NK-92 treated with Interleukin-12 subunit alpha and Interleukin-12 subunit beta, amount 100 ng/mL, for 24 hours (cell line): ENCODE data around the gene CHRDL2.
A peak's percentile ranks its signal among the peaks of the same experiment; 100 is the strongest.

Experiments
- DNase-seq: peaks from one replicate; lab custom pipeline; 2025; lab: John Stamatoyannopoulos, UW

Gene CHRDL2

DNA sequence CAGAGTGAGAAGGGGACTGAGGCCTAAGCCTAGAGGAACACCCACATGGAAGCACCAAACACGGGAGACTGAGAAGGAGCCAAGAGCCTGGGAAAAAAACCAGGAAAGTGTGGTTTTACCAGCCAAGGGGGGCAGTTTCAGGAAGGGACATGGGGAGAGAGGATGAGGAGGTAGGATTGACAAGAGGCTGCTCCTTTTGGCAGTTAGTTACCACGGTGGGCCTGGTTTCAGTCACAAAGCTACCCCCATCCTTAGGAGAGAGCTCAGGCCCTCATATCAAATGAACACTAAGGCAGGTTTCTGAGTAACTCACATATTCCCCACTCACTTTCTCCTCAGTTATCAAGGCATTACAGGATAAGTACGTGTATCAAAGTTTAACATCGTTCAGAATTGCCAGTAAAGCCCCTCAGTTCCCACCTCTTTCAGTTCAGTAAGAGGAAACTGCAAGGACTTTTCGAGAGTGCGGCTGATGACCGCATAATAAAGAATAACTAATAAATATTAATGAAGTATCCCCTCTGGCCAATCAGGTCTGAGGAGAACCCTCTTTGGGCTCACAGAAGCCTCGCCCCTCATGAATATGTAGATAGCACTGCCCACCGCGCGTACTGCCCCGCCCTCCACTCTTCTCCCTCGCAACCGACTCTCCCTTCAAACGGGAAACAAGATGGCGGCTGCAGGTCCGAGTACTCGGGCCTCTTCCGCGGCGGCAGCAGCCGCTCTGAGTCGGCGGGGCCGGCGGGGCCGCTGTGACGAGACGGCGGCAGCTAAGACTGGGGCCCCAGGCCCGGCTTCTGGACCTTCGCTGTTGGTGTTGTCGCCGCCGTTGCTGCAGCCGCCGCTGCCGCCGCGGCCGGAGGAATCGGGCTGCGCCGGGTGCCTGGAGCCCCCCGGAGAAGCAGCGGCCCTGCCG lies 17.2 kb upstream of the CHRDL2 start, which contains the start of gene RNF169:
TSS of gene RNF169 (plus strand) at position 639 of the 916 bp plus-strand sequence. CDS start at position 671, 32 bp downstream.
- DNase-seq, result peak; percentile 92

DNA sequence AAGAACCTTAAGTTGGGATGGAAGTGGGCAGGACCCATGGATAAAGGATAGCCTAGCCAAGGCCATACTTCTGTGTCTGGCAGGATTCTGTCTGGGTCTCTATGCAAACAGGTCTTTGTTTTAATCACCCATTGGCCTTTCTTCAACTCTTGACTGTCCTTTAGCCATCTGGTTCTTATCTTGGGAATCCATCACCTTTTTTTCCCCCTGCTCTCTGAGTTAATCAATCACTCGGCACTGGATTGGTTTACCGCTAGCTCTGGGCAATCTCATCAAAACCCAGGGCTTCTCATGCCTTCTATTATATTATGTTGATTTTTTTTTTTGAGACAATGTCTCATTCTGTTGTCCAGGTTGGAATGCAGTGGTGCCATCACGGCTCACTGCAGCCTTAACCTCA lies 15.6 kb upstream of the CHRDL2 start:
- DNase-seq, result no peak

DNA sequence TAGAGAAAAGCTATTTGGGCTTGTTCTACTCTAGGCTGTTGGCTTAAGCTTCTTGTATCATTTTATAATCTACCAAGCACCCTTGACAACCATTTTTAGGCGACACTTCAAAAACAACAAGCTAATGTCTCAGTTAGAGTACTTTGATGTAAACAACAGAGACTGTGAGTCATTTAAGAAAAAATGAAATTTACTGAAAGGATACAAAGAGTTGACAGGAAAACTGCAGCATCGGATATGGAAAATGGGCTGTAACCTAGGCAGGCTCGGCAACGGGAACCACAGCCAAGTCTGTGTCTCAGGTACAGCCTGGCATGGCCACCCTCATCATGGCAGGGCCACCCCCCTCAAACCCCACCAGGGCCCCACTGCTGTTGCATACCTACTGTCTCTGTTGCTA lies 13.1 kb upstream of the CHRDL2 start:
- no peak for DNase-seq

GRCh38 chr11:74743640-74744039 lies 12.4 kb upstream of the CHRDL2 start:
- DNase-seq, result no peak

- DNase-seq, result no peak
These were observed 10.8 kb upstream of the CHRDL2 start for GRCh38 chr11:74742070-74742469.

DNA sequence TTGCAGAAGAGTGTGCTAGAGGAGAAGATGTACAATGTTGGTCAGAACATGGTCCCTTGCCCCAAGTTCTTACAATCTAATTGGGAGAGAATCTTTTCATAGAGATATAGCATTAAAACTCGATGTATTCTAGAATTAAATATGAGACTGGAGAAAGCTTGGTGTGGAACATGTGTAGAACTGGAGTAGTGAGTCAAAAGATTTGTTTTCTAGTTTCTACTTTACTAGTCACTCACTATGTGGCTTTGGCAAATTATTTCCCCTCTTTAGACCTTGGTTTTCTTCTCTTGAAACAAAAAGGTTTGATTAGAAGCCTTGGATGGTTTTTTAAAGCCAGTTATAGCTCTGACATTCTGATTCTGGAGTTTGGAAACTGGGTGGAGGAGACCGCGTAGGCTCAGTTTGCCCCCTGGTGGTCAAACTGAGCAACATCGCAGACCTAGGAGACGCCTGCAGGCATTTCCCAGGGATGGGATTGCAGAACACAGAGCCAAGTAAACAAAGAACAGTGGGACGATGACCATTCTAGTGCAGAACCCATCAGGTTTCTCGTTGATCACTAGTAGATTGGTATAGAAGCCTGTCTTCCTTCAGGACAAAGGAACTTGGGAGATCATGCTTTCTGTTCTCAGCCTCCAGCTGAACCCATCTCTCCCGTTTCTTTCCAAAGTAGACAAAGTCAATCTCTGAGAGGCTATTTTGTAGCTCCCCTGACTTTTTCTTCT lies 8.5 kb upstream of the CHRDL2 start:
- DNase-seq, result peak; percentile 7

GRCh38 chr11:74736031-74736430 lies 4.8 kb upstream of the CHRDL2 start:
- no peak for DNase-seq

- no peak for DNase-seq
These were observed 4.2 kb upstream of the CHRDL2 start for GRCh38 chr11:74735365-74735928.

- no peak for DNase-seq
These were observed 3.3 kb upstream of the CHRDL2 start for GRCh38 chr11:74734559-74734925.

GRCh38 chr11:74730571-74731260 lies 510 bp downstream of the CHRDL2 start:
- no peak for DNase-seq

DNA sequence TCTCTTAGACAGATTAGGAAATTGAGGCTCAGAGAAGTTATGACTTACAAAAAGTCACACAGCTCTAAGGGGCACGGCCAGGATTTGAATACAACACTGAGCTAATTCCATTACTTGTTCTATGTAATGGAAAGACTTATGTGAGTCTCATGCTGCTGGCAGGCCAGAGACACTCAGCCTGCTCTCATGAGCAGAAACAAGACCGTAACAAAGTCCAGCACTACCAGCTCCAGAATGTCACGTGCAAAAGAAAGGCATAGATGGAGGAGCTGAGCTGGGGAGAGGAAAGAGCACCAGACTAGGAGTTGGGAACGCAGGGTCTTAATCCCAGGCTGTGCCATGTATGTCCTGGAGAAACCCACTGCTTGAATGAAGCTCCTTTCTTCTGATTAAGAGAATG lies 1.8 kb downstream of the CHRDL2 start:
- no peak for DNase-seq

DNA sequence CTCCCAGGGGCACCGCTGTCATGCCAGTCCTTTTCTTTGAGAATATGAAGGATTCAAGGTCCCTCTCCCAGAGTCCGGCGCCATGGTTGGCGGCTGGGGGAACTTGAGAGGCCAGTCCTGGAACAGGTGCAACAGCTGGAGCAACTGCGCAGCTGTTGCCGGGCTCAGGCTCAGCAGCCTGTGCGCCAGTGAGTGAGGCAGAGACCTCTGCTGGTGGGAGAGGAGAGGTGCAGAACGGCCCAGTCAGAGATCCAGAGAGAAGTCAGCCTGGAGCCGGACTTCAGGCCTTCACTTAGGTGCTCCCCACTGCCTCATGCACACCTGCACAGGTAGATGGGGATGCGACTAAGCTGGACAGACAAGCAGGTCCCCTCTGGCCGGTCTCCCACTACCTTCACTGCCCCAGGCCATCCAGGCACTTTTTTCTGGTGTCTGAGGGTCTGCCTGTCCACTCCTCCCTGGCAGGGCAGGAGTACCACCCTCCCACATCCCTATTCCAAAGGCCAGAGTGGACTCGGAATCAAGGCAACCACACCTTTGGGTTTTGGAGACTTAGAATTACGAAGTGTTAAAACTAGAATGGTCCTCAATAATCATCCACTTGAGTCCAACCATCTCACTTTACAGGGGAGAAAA lies 4.6 kb downstream of the CHRDL2 start:
- DNase-seq, result peak; percentile 10

GRCh38 chr11:74725701-74726100 lies 5.5 kb downstream of the CHRDL2 start:
- no peak for DNase-seq

GRCh38 chr11:74723511-74723910 lies 7.7 kb downstream of the CHRDL2 start:
- no peak for DNase-seq

DNA sequence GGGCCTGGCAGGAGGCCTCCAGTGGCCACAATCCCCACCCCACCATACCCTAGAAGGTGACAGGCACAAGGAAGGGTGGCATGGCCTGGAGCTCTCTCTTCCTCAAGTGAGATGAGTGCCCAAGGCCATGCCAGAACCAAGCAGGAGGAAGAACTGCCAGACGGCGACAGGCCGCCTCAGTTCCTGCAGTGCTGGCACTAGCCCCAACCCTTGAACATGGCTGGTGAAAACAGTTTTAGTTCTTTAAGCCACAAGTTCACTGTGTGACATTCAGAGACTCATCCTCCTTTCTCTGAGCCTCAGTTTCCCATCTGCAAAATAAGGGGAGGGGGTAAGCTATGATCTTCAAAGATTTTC lies 9.8 kb downstream of the CHRDL2 start:
- no peak for DNase-seq

DNA sequence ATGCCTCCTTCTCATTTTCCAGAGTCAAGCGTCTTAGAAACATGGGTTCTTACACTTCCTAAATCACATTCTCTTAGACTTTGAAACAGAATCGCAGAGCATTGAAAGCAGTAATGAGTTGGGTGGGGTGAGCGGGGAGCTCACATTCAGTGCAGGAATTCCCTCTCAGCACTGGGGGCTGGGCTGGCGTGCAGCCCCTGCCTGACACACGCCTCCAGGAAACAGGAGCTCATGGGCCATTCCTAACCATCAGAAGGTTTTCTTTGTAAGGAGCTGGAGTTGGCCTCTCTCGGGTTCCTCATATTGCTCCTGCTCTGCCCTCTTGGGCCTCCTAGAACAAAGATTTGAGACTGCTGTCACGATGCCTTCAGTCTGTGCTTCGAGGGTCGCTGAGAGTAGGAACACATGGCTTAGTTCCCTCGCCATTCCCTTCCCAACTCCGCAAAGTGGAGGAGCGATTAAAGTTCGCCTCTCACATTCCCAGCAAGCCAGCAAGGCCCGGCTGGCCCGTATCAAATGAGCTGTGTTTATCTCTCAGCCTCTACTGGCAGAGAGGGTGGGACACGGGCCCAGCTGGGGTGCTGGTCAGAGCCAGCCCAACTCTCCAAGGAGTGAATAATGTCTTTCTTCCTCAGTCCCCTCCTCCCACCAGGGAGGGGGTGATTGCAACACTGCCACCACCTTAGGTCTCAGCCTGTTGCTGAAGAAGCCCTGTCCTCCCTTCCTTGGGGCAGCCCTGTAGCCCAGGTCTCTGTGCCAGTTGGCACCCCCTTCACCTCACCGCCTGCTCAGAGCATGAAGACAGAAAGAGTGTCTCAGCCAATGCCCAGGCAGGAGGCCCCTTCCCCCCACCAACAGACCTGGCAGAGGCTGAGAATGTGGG lies 10.4 kb downstream of the CHRDL2 start:
- no peak for DNase-seq

DNA sequence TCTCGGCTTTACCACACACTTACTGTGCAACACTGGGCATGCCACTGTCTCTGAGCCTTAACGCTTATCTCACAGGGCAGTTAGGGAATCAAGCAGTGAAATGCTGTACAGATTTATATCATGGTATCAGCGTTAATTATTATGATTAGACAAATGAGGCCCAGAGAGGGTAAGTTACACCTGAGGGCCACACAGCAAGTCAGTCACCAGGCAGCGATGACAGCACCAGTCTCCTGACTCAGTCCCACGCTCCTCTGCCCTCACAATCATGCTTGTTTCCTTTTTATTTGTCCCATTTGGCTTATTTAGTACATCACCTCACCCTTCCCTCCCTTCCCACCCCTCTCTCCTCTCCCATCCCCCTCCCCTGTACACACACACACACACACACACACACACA lies 12.2 kb downstream of the CHRDL2 start:
- DNase-seq, result no peak

DNA sequence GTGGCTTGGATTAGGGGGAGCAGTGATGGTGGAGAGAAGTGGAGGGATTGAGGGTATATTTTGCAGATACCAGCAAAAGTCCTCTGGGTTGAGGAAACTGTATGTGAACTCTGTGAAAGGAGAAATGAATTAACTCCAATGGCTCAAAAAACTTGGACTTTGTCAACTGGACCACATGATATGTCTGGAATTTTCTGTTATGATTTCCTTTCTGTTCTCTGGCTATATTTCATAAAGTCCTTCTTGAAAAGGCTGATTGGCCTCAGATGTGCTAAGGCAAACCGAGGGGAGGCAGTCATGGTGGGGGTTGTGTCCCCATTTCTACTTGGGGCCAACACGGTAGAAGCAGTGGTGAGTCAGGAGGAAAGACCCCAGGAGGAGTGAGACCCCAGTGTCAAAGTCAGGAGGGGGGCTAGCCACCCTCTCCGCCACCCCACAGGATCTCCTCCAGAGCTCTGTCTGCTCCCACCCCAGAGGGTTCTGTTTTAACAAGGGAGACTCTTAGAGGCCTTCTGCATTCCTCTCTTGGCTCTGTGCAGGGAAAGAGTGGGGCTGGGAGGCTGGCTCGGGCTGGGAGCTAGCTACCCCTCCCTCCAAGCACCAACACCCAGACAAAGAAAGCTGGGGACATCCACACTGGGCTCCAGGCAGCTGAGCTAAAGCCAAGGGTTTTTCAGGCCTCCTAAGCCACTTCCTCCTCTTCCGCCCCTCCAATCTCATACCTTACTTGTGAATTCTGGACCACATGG lies 13.8 kb downstream of the CHRDL2 start:
- no peak for DNase-seq

DNA sequence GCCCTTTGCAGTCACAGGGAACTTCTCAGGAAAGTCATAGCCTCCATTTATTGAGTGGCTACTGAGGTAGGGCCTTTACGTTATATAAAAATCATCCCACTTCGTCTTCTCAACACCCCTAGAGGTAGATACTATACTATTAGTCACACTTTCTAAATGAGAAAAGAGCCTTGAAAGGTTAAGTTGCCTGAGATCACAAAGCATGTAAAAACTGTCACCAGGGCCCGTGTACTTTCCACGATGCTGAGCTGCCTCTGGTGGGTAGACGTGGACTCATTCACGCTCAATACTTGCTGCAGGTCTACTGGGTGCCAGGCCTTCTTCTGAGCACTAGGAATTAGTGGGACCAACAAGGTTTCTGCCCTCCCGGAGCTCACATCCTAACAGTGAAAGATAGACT lies 16.3 kb downstream of the CHRDL2 start:
- DNase-seq, result no peak

DNA sequence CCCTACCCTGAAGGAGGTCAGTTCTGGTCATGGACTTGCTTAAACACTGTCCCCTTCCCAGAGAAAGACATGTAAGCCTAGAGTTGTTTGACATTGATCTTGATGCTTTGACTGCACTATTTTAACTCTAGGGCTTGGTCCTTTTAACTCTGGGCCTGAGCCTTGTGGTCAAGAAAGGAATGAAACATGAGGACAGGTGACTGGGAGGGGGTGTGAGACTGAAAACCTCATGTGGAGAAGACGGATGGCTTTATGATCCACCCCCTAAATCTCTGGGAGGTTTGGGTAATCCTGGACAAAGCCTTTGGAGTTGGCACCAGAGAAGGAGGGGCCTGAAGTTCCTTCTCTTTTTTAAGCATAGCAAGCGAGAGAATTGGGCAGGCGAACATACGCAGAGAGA lies 17.5 kb downstream of the CHRDL2 start:
- DNase-seq, result no peak
